ENCODE data around the gene HYPK. TPM values are rescaled to one million over a fixed set of nuclear protein-coding genes. Genes with fewer than 3 reads are reported as not detected.
"Not testable (repeated sequence)": the region's sequence is repeated elsewhere in the genome, so short reads cannot be mapped to it uniquely, and the experiment has no call there.

The HYPK gene
- polyA plus RNA-seq, 1 donor: 21.6 TPM

GRCh38 chr15:43794269-43795037 lies 5.9 kb upstream of the HYPK start:
- no peak for DNase-seq

- DNase-seq: no peak
Observed at GRCh38 chr15:43795197-43795596, 5.2 kb upstream of the HYPK start.

GRCh38 chr15:43795997-43796396 lies 4.4 kb upstream of the HYPK start:
- DNase-seq: no peak

- DNase-seq: no peak
Observed at GRCh38 chr15:43796566-43796965, 3.8 kb upstream of the HYPK start.

GRCh38 chr15:43799209-43799944 lies 1.0 kb upstream of the HYPK start:
- no peak for DNase-seq

- no peak for DNase-seq
Observed at GRCh38 chr15:43799945-43800285, 484 bp upstream of the HYPK start, which contains the start of gene SERINC4. TSS of gene SERINC4 (minus strand) at chr15:43800220. CDS start at chr15:43799986, 234 bp downstream.

GRCh38 chr15:43802676-43803075 lies 2.3 kb downstream of the HYPK start:
- not testable (repeated sequence) for DNase-seq

GRCh38 chr15:43808435-43808950 lies 8.1 kb downstream of the HYPK start:
- no peak for DNase-seq

GRCh38 chr15:43808960-43809678 lies 8.7 kb downstream of the HYPK start:
- no peak for DNase-seq

- DNase-seq: not testable (repeated sequence)
Observed at GRCh38 chr15:43815064-43815463, 14.7 kb downstream of the HYPK start.

GRCh38 chr15:43821505-43821904 lies 21.1 kb downstream of the HYPK start:
- no peak for DNase-seq

- DNase-seq: peak; percentile 94
Observed at GRCh38 chr15:43824302-43825246, 24.2 kb downstream of the HYPK start, which contains the start of gene MFAP1. TSS of gene MFAP1 (minus strand) at chr15:43824690. CDS start at chr15:43824569, 121 bp downstream.

GRCh38 chr15:43825305-43825704 lies 24.9 kb downstream of the HYPK start:
- DNase-seq: not testable (repeated sequence)

GRCh38 chr15:43826029-43826507 lies 25.7 kb downstream of the HYPK start:
- no peak for DNase-seq

- peak; percentile 82 for DNase-seq
Observed at GRCh38 chr15:43826508-43827341, 26.3 kb downstream of the HYPK start, which contains the start of gene WDR76. TSS of gene WDR76 (plus strand) at chr15:43827002. CDS start at chr15:43827033, 31 bp downstream.

GRCh38 chr15:43828061-43828657 lies 27.8 kb downstream of the HYPK start:
- DNase-seq: peak; percentile 3

GRCh38 chr15:43829951-43830540 lies 29.6 kb downstream of the HYPK start:
- not testable (repeated sequence) for DNase-seq

GRCh38 chr15:43830691-43831275 lies 30.4 kb downstream of the HYPK start:
- DNase-seq: not testable (repeated sequence)
